Heart right ventricle (tissue), 16 donors: Measurements from ENCODE around the gene PPP1R9B. TPM values are rescaled to one million over a fixed set of nuclear protein-coding genes. Genes with fewer than 3 reads are reported as not detected.

ENCODE experiments used
- ATAC-seq, 8 donors: fragments of 200-7000 bp; cut with Tn5 transposase; one replicate each; pipeline ENCODE4 v1.9.1; 2020; ENCODE audit warnings: mild to moderate bottlenecking in 8 of 8, moderate library complexity in 8 of 8, moderate number of reproducible peaks in 1 of 8
- DNase-seq, 2 donors: peaks; one replicate each; pipeline ENCODE4 v3.0.0-alpha.2; 2020
- H3K27ac ChIP-seq, 10 donors: fragments of 200-600 bp; sonication (generic) in 2 of 10; one replicate each; pipeline versions ENCODE4 v1.5.0 to v1.8.0; 2020 to 2022; ENCODE audit warnings: mild to moderate bottlenecking in 3 of 10
- H3K27me3 ChIP-seq, 7 donors: fragments of 200-600 bp; one replicate each; pipeline ENCODE4 v1.8.0; 2021 to 2022; ENCODE audit warnings: mild to moderate bottlenecking in 2 of 7
- H3K36me3 ChIP-seq, 9 donors: fragments of 200-600 bp; sonication (generic) in 1 of 9; one replicate each; pipeline versions ENCODE4 v1.5.0 to v1.8.0; 2020 to 2022; ENCODE audit warnings: mild to moderate bottlenecking in 2 of 9
- H3K4me1 ChIP-seq, 9 donors: fragments of 200-600 bp; sonication (generic) in 1 of 9; one replicate each; pipeline versions ENCODE4 v1.5.0 to v1.8.0; 2020 to 2022; ENCODE audit warnings: mild to moderate bottlenecking in 4 of 9
- H3K4me3 ChIP-seq, 10 donors: fragments of 200-600 bp; sonication (generic) in 2 of 10; one replicate each; pipeline versions ENCODE4 v1.5.0 to v1.8.0; 2020 to 2022; ENCODE audit warnings: mild to moderate bottlenecking in 7 of 10, moderate library complexity in 2 of 10
- H3K9me3 ChIP-seq, 11 donors: fragments of 200-600 bp in 10 of 11; sonication (generic) in 2 of 11; one replicate each; pipeline versions ENCODE4 v1.5.0 to v1.8.0; 2013 to 2022; ENCODE audit warnings: mild to moderate bottlenecking in 2 of 11, control low read depth in 1 of 11, moderate library complexity in 1 of 11
- WGBS, 2 donors: extraction: QIAGEN DNeasy Blood & Tissue Kit; methylation state at CpG; one replicate each; pipeline ENCODE4 v1.1.7; 2013; ENCODE audit warnings: inconsistent platforms in 1 of 2; 5-methylcytosine and 5-hydroxymethylcytosine counted together
- intact Hi-C, 10 donors: fragments of 100-400 bp; cut with DNase I; formaldehyde crosslinking; loops; one replicate each; pipeline versions ENCODE4 v1.11.1 to v1.14.2; 2022
- polyA plus RNA-seq, 2 donors: library from polyadenylated mRNA; stranded (reverse); fragments of 200-250 nt; gene quantifications; one replicate each; pipeline ENCODE4 v1.2.3, GENCODE V29; 2013
- total RNA-seq, 10 donors: library from RNA; stranded (reverse); fragmentation: NEBNext Ultra II Directional in 3 of 10; extraction: Animal tissue kit (Norgen Biotek cat#: 25700) in 3 of 10; gene quantifications; one replicate each; pipeline versions ENCODE4 v1.2.1 to v1.2.4, GENCODE V29; 2021 to 2023
- TF ChIP-seq, protein P1 (sequence below), 9 donors: fragments of 200-600 bp; sonication (generic) in 2 of 9; IDR thresholded peaks; one replicate each; pipeline versions ENCODE4 v1.5.0 to v1.8.0; 2021 to 2022; ENCODE audit warnings: antibody characterized with exemption in 9 of 9, mild to moderate bottlenecking in 5 of 9, moderate library complexity in 1 of 9
- donor health status: Arrhythmogenic right ventricular cardiomyopathy.
- donor health status: ischemic (EF 13 %, LVEDD 7.1; RV severe dilation, severe dysfunction).
- donor health status: healthy with polysubstance abuse.
- donor health status: DM: no; HTN: yes; CAD: no.
- donor health status: DM: no; HTN: no; CAD: no.
- donor health status: ischemic (EF 25% LVEDD 6.9; RV normal size, moderate dysfunction).
- donor health status: ischemic (EF 25% LVEDD 5.7; RV mildly dilated, moderate dysfunction).
- donor health status: healthy.
- donor health status: DM: yes; HTN: yes; CAD: no.
- donor health status: Ischemic cardiomyopathy.
- donor health status: ischemic (EF 35%, LVEDD 5.7; RV mildly dilated, moderate dysfunction).
- donor health status: nonischemic (EF 11% LVEDD 7.7; RV severe dilation, severe dysfunction).
- donor health status: DM: yes; HTN: yes; CAD: no.
- donor health status: PGD.
- donor health status: ischemic (EF 29% LVEDD 5.4; RV normal size, mild dysfunction).
- donor health status: nonischemic (EF 23%, LVEDD 6.1; RV moderate dilation, normal function).

PPP1R9B gene
- total and polyA plus RNA-seq, 12 donors = 17.3 to 45.4 (median 26.9) TPM

DNA sequence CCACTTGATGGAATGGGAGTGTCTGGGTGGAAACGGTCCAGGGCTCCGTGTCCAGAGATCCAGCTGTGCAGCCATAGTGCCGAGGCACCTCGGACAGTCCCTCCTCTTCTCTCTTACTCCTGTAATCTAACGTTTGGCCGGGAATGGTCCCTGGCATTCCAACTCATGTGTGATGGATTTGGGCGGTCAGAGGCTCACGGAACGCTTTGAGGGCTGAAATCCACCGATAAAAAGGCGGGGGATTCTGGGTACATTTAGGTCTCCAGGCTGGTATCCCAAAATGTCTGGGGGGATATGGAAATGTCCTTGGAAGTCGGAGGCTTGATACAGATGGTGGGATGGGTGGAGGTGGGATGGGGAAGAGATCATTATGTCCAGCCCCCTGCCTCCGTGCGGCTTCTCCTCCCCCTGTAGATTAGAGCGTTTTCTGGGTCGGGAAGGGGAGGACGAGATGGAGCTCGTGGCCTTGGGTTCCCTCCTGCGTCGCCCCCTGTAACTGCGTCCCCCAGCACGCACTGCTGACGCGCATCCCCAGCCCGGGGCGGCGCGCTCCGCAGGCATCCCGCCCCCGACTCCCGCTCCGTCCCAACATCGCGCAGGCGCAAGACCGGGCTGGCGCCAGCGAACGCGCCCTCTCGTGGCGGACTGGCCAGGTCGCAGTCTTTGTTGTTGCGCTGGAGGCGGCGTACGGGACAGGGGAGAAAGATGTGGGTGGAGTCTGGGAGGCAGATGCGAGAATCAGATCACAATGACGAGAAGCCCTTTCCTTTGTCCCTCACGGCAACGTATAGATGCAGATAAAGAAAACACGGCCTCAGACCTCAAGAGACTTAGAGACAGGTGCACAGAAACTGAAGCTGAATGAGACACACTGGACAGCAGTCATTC lies 10.8 kb upstream of the PPP1R9B start:
- Histone ChIP-seq H3K27me3 (no peaks in the 10 kb centered on the region), H3K27ac (peak overlapping the region in 9 of 10 donors; percentile 40 to 80 (median 73)), H3K36me3 (no peaks in the 10 kb centered on the region), H3K9me3 (no peaks in the 10 kb centered on the region), H3K4me3 (peak overlapping the region; percentile 45 to 64 (median 56)), H3K4me1 (peaks cover 0 to 43% (median 16%) of the 10 kb centered on the region in 9 donors)
- TF ChIP-seq, protein P1, sequence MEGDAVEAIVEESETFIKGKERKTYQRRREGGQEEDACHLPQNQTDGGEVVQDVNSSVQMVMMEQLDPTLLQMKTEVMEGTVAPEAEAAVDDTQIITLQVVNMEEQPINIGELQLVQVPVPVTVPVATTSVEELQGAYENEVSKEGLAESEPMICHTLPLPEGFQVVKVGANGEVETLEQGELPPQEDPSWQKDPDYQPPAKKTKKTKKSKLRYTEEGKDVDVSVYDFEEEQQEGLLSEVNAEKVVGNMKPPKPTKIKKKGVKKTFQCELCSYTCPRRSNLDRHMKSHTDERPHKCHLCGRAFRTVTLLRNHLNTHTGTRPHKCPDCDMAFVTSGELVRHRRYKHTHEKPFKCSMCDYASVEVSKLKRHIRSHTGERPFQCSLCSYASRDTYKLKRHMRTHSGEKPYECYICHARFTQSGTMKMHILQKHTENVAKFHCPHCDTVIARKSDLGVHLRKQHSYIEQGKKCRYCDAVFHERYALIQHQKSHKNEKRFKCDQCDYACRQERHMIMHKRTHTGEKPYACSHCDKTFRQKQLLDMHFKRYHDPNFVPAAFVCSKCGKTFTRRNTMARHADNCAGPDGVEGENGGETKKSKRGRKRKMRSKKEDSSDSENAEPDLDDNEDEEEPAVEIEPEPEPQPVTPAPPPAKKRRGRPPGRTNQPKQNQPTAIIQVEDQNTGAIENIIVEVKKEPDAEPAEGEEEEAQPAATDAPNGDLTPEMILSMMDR (IDR thresholded peaks at IDR 0.05) = peak; percentile 88 to 98 (median 94)
- DNase-seq (peak; percentile 93 to 94), ATAC-seq (peak; percentile 77 to 93 (median 88))
- intact Hi-C loops = loop anchor here in 8 of 10 donors (1.0 to 10.0 kb wide), 7 partner anchors 21 to 134 kb away; partner anchors contain the start of gene PDK2 (in 2 of the 8)
- WGBS, 2 donors = 1% methylated on average over 52 to 53 of the region's 53 CpGs

DNA sequence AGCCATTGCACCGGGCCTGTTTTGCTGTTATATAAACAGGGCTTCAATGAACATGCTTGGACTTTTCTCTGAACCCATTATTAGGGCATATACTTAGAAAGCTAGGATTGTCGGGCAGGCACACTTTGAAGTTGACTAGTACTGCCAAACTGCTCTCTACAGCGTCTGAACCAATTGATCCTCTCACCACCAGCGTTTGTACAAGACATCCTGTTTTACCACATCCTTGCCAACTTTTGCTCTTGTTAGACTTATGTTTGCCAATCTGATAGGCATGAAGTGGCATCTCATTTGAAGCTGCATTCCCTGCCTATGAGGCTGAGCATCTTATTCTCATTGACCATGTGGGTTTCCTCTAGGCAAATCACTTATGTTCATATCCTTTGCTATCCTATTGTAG lies 7.4 kb upstream of the PPP1R9B start:
- Histone ChIP-seq H3K4me1 (peaks cover 22 to 54% (median 44%) of the 10 kb centered on the region in 9 donors), H3K4me3 (no peak overlapping the region), H3K27me3 (no peaks in the 10 kb centered on the region), H3K27ac (no peak overlapping the region), H3K9me3 (no peaks in the 10 kb centered on the region), H3K36me3 (no peaks in the 10 kb centered on the region)
- DNase-seq (no peak), ATAC-seq (no peak)
- intact Hi-C loops = no loop called here
- TF ChIP-seq, protein P1 (IDR thresholded peaks at IDR 0.05) = no peak
- 49 to 50% methylated on average over 4 of the region's 4 CpGs for WGBS, 2 donors

DNA sequence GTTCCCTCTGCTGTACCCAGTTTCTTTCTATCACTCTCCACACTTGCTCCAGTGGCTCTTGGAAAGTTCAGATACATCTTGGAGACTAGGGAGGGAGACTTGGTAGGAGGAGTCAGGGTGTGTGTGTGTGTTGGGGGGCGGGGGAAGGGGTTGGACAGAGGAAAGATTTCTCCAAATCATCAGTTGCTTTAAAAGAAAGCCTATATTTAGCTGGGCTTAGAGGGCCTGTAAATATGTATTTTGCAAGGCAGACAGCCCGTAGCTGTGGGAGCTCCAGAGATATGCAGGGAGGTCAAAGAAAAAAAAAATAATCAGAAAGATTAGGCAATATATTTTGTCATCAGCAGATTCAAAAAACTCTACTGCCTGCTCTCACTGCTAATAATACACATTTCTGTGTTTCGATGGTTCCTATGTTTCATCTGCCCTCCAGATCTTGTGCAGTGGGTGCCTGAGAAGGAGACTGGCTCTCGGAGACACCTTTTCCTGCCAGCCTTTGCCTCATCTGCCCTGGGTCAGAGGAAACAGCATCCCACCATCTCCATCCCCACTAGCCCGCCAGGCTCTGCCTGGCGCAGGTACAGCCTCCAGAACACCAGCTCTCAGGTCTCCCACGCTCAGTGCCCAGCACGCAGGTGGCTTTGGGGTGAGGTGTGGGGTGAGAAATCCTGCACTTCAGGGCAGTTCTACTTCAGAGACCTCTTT lies 4.8 kb upstream of the PPP1R9B start:
- H3K9me3 ChIP-seq = no peaks in the 10 kb centered on the region
- TF ChIP-seq, protein P1 (IDR thresholded peaks at IDR 0.05) = no peak
- peak overlapping the region; percentile 49 to 99 (median 97) for H3K27ac ChIP-seq
- DNase-seq = peak; percentile 16 to 62
- no peaks in the 10 kb centered on the region for H3K27me3 ChIP-seq
- no peak for ATAC-seq
- H3K4me3 ChIP-seq = no peak overlapping the region
- WGBS, 2 donors = 68 to 74% methylated on average over 8 of the region's 8 CpGs
- peaks cover 28 to 50% (median 47%) of the 10 kb centered on the region in 9 donors for H3K4me1 ChIP-seq
- intact Hi-C loops = no loop called here
- H3K36me3 ChIP-seq = no peaks in the 10 kb centered on the region

DNA sequence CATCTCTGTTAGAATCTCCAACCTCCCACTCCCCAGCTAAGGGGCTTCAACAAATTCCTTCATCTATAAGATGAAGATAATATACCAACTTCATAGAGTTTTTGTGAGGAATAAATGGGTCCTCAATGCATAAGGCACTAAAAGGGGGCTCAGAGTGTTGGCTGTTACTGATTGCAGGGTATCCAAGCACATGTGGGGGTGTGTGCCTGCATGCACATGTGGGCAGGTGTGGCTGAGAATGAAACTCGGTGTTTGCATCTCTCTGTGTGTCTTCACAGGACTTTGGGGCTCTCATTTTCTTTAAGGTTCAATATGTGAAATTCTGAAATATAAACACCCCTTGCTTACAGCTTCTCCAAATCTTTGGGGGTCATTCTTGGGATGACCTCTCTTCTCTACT lies 4.1 kb upstream of the PPP1R9B start:
- Histone ChIP-seq H3K9me3 (no peaks in the 10 kb centered on the region), H3K27me3 (no peaks in the 10 kb centered on the region), H3K4me3 (no peak overlapping the region), H3K27ac (peak overlapping the region; percentile 30 to 99 (median 98)), H3K36me3 (no peaks in the 10 kb centered on the region), H3K4me1 (peaks cover 28 to 53% (median 47%) of the 10 kb centered on the region in 9 donors)
- 37 to 59% methylated on average over 1 of the region's 1 CpG for WGBS, 2 donors
- intact Hi-C loops = loop anchor here in 1 of 10 donors (5.0 kb wide), 1 partner anchor 57 kb away; the partner anchor contains the start of gene PDK2
- ATAC-seq (no peak), DNase-seq (no peak)
- TF ChIP-seq, protein P1 (IDR thresholded peaks at IDR 0.05) = no peak
